OCI-LY1 (cell line): ENCODE data around the gene MPZ.

Experiments used
- H2AFZ ChIP-seq: fragments of 200-600 bp; sonication (generic), shearing (Covaris generic); 2 replicates; pipeline ENCODE4 v1.6.0; 2014; ENCODE audit warnings: antibody characterized with exemption, mild to moderate bottlenecking, low read length
- H3F3A ChIP-seq: fragments of 200-600 bp; sonication (generic), shearing (Covaris generic); 2 replicates; pipeline ENCODE4 v1.6.0; 2014; ENCODE audit warnings: mild to moderate bottlenecking, antibody characterized with exemption, low read length, moderate library complexity; ENCODE audit not compliant: insufficient read depth
- H3K27ac ChIP-seq: fragments of 200-600 bp; sonication (generic); 2 replicates; pipeline ENCODE4 v1.5.1; 2014; ENCODE audit warnings: low read length, mixed run types, mild to moderate bottlenecking, low read depth; ENCODE audit not compliant: poor library complexity, severe bottlenecking
- H3K27me3 ChIP-seq: fragments of 200-600 bp; sonication (generic); 2 replicates; pipeline ENCODE4 v1.6.0; 2014; ENCODE audit warnings: antibody characterized with exemption, mild to moderate bottlenecking, low read length, moderate library complexity; ENCODE audit not compliant: insufficient read depth
- H3K36me3 ChIP-seq: fragments of 200-600 bp; sonication (generic); 2 replicates; pipeline ENCODE4 v1.6.1; 2014; ENCODE audit warnings: mild to moderate bottlenecking, antibody characterized with exemption, low read length, moderate library complexity, mixed read lengths; ENCODE audit not compliant: insufficient read depth
- H3K4me1 ChIP-seq: fragments of 200-600 bp; sonication (generic); 2 replicates; pipeline ENCODE4 v1.5.1; 2014; ENCODE audit warnings: mild to moderate bottlenecking, low read length, moderate library complexity; ENCODE audit not compliant: insufficient read depth, severe bottlenecking
- H3K4me2 ChIP-seq: fragments of 200-600 bp; sonication (generic), shearing (Covaris generic); 2 replicates; pipeline ENCODE4 v1.6.1; 2014; ENCODE audit warnings: low read length
- H3K4me3 ChIP-seq: fragments of 200-600 bp; sonication (generic); 2 replicates; pipeline ENCODE4 v1.5.1; 2014; ENCODE audit warnings: low read length, low read depth, mild to moderate bottlenecking, mixed read lengths; ENCODE audit not compliant: poor library complexity, severe bottlenecking
- H3K79me2 ChIP-seq: fragments of 200-600 bp; shearing (Covaris generic); 2 replicates; pipeline ENCODE4 v1.6.1; 2016; ENCODE audit warnings: mixed run types, low read length, mixed read lengths; ENCODE audit not compliant: insufficient read depth
- H3K9ac ChIP-seq: fragments of 200-600 bp; sonication (generic), shearing (Covaris generic); 2 replicates; pipeline ENCODE4 v1.6.1; 2014; ENCODE audit warnings: mild to moderate bottlenecking, low read length, mixed read lengths
- H3K9me2 ChIP-seq: fragments of 200-600 bp; sonication (generic), shearing (Covaris generic); 2 replicates; pipeline ENCODE4 v1.6.1; 2014; ENCODE audit warnings: low read depth, mild to moderate bottlenecking, low read length, mixed read lengths
- H3K9me3 ChIP-seq: fragments of 200-600 bp; shearing (Covaris generic); 2 replicates; pipeline ENCODE4 v1.6.1; 2014; ENCODE audit warnings: low read length, mixed read lengths
- H4K20me1 ChIP-seq: fragments of 200-600 bp; sonication (generic), shearing (Covaris generic); 2 replicates; pipeline ENCODE4 v1.6.0; 2016; ENCODE audit warnings: mild to moderate bottlenecking, low read length; ENCODE audit not compliant: insufficient read depth
- EZH2 ChIP-seq: fragments of 200-600 bp; sonication (generic), shearing (Covaris generic); IDR thresholded peaks from 2 replicates; pipeline ENCODE4 v1.8.0; 2017; ENCODE audit warnings: borderline replicate concordance, mixed run types, mild to moderate bottlenecking, antibody characterized with exemption, low read length, moderate library complexity, mixed read lengths
- TF ChIP-seq, protein P1 (sequence below): fragments of 200-600 bp; sonication (generic), shearing (Covaris generic); IDR thresholded peaks from 2 replicates; pipeline ENCODE4 v1.5.1; 2017; ENCODE audit warnings: mild to moderate bottlenecking, antibody characterized with exemption, low read length, moderate library complexity, mixed read lengths

The MPZ gene

DNA sequence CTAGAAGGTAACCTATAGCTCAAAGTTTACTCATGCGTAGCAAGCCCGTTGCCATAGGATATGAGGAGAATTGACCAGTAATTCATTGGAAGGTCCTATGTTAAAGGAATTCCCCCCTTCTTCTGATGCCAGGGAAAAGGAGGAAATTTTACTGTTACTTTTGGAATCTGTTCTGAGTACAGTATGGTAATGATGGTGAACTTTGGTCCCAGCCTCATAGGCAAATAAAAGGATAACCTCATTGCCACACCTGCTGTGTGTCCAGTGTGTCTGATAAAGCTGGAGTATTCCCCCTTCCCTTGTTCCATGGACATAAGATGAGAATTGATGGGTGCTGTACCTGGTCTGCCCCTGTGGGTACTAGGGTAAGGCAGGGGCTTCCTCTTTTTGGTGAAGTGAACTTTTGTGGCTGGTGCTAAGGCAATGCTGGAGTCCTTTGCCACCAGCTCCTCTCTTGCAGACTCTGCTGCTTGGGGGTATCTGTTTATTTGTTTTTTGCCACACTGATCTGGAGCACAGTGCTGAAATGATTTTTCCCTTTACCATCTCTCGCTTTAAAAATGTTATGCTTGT, 22.2 kb downstream of the MPZ start:
- no peaks in the 10 kb centered on the region for H3K79me2 ChIP-seq

DNA sequence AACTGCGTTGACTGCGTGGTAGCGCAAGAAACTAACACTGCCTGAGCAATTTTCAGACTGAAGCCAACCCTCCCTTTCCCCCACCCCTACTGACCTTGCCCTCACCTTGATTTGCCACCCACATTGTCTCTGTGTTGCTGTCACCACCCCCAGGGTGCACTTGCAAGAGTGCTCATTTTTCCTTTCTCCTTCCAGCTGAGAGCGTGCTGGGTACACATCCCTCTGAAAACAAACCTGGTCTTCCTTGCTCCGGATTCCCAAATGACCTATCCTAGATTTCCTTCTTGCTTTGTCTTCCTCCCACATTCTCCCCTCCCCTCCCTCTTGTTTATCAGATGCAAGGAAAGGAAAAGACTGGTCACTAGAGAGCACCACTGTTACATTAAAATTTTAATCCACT, 24.2 kb downstream of the MPZ start:
- Histone ChIP-seq H3K36me3 (no peaks in the 10 kb centered on the region), H3K9ac (no peak overlapping the region), H3K27me3 (peaks cover 4% of the 10 kb centered on the region; the same call in 1 of the 2 replicates), H3K9me3 (no peaks in the 10 kb centered on the region), H2AFZ (no peak overlapping the region), H3K79me2 (no peaks in the 10 kb centered on the region), H4K20me1 (no peaks in the 10 kb centered on the region), H3F3A (no peaks in the 10 kb centered on the region), H3K27ac (no peak overlapping the region), H3K4me1 (no peaks in the 10 kb centered on the region), H3K9me2 (no peaks in the 10 kb centered on the region), H3K4me2 (no peak overlapping the region), H3K4me3 (no peak overlapping the region)
- TF ChIP-seq, protein P1, sequence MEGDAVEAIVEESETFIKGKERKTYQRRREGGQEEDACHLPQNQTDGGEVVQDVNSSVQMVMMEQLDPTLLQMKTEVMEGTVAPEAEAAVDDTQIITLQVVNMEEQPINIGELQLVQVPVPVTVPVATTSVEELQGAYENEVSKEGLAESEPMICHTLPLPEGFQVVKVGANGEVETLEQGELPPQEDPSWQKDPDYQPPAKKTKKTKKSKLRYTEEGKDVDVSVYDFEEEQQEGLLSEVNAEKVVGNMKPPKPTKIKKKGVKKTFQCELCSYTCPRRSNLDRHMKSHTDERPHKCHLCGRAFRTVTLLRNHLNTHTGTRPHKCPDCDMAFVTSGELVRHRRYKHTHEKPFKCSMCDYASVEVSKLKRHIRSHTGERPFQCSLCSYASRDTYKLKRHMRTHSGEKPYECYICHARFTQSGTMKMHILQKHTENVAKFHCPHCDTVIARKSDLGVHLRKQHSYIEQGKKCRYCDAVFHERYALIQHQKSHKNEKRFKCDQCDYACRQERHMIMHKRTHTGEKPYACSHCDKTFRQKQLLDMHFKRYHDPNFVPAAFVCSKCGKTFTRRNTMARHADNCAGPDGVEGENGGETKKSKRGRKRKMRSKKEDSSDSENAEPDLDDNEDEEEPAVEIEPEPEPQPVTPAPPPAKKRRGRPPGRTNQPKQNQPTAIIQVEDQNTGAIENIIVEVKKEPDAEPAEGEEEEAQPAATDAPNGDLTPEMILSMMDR: no peak
- no peak for TF ChIP-seq EZH2

More for the DNA sequence above, 22.2 kb downstream of the MPZ start:
- Histone ChIP-seq H3F3A (no peaks in the 10 kb centered on the region), H2AFZ (no peak overlapping the region), H3K4me1 (no peaks in the 10 kb centered on the region), H3K9ac (no peak overlapping the region), H4K20me1 (no peaks in the 10 kb centered on the region), H3K9me3 (no peaks in the 10 kb centered on the region), H3K4me2 (no peak overlapping the region), H3K36me3 (no peaks in the 10 kb centered on the region), H3K27me3 (peaks cover 4% of the 10 kb centered on the region; the same call in 1 of the 2 replicates), H3K27ac (no peak overlapping the region), H3K4me3 (no peak overlapping the region), H3K9me2 (no peaks in the 10 kb centered on the region)
- TF ChIP-seq, protein P1: no peak
- TF ChIP-seq EZH2: no peak

DNA sequence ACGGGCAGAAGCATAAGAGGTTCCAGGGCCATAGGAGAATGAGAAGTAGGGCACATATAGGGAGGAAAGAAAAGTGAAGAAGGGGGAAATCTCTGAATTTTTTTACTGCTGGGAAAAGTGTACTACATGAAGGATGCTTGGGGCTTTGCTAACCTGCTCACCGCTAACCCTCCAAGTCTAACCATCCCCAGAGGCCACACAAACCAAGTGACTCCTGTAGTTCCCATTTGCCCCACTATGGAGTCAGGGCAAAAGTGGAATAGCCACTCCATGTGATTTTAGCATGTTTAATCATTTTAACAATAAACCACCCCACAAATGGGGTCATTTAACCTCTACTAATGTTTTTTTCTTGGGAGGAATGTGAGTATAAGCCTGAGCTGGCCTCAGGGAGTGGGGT, 24.7 kb downstream of the MPZ start:
- Histone ChIP-seq H3K36me3 (no peaks in the 10 kb centered on the region), H3K4me3 (no peak overlapping the region), H3K79me2 (no peaks in the 10 kb centered on the region), H3K9ac (no peak overlapping the region), H3K4me2 (no peak overlapping the region), H3K9me3 (no peaks in the 10 kb centered on the region), H3F3A (no peaks in the 10 kb centered on the region), H4K20me1 (no peaks in the 10 kb centered on the region), H3K9me2 (no peaks in the 10 kb centered on the region), H3K27me3 (peaks cover 4% of the 10 kb centered on the region; the same call in 1 of the 2 replicates), H3K27ac (no peak overlapping the region), H2AFZ (no peak overlapping the region), H3K4me1 (no peaks in the 10 kb centered on the region)
- TF ChIP-seq EZH2: no peak
- TF ChIP-seq, protein P1: no peak
